Activated CD8-positive, alpha-beta T cell treated with anti-CD3 and anti-CD28 coated beads for 36 hours (primary cell): ENCODE results near the gene IRX3. TPM values are rescaled to one million over a fixed set of nuclear protein-coding genes. Genes with fewer than 3 reads are reported as not detected.

Source experiments
- ATAC-seq: fragments of 200-7000 bp; cut with Tn5 transposase; one replicate; pipeline ENCODE4 v1.10.0; 2021; ENCODE audit warnings: mild to moderate bottlenecking, moderate library complexity
- CTCF ChIA-PET: fragments of 350-600 bp; sonication (Branson Sonifier 250); formaldehyde crosslinking; loops from one replicate; lab custom pipeline; 2021; ENCODE audit warnings: antibody characterized with exemption; lab: Charles Lee
- POLR2A ChIA-PET: fragments of 350-600 bp; sonication (Branson Sonifier 250); formaldehyde crosslinking; loops from one replicate; lab custom pipeline; 2021; ENCODE audit warnings: antibody characterized with exemption; lab: Charles Lee
- DNase-seq: peaks from one replicate; pipeline ENCODE4 v3.0.0-alpha.2; 2020
- H3K27ac Mint-ChIP-seq: one replicate; pipeline ENCODE4 v1.8.0; 2021; ENCODE audit warnings: mild to moderate bottlenecking, mixed read lengths
- H3K27me3 Mint-ChIP-seq: one replicate; pipeline ENCODE4 v1.8.0; 2021; ENCODE audit warnings: mixed read lengths
- H3K36me3 Mint-ChIP-seq: one replicate; pipeline ENCODE4 v1.8.0; 2021; ENCODE audit warnings: low read depth, mixed read lengths
- H3K4me1 Mint-ChIP-seq: one replicate; pipeline ENCODE4 v1.8.0; 2021; ENCODE audit warnings: low read depth, mixed read lengths
- H3K4me3 Mint-ChIP-seq: one replicate; pipeline ENCODE4 v1.8.0; 2021; ENCODE audit warnings: mild to moderate bottlenecking, moderate library complexity, mixed read lengths
- H3K9me3 Mint-ChIP-seq: one replicate; pipeline ENCODE4 v1.8.0; 2021; ENCODE audit warnings: mixed read lengths
- intact Hi-C: fragments of 100-400 bp; cut with micrococcal nuclease; formaldehyde crosslinking; loops from one replicate; pipeline ENCODE4 v1.10.0; 2022
- total RNA-seq, 2 experiments: library from RNA; stranded (reverse); gene quantifications; one replicate each; pipeline ENCODE4 v1.2.3, GENCODE V29; 2021
- TF ChIP-seq, protein P1 (sequence below): fragments of 200-600 bp; IDR thresholded peaks from one replicate; pipeline ENCODE4 v1.8.0; 2022; ENCODE audit warnings: antibody characterized with exemption, mild to moderate bottlenecking

Gene IRX3
- total RNA-seq, 2 experiments from 2014 or later: not detected

DNA sequence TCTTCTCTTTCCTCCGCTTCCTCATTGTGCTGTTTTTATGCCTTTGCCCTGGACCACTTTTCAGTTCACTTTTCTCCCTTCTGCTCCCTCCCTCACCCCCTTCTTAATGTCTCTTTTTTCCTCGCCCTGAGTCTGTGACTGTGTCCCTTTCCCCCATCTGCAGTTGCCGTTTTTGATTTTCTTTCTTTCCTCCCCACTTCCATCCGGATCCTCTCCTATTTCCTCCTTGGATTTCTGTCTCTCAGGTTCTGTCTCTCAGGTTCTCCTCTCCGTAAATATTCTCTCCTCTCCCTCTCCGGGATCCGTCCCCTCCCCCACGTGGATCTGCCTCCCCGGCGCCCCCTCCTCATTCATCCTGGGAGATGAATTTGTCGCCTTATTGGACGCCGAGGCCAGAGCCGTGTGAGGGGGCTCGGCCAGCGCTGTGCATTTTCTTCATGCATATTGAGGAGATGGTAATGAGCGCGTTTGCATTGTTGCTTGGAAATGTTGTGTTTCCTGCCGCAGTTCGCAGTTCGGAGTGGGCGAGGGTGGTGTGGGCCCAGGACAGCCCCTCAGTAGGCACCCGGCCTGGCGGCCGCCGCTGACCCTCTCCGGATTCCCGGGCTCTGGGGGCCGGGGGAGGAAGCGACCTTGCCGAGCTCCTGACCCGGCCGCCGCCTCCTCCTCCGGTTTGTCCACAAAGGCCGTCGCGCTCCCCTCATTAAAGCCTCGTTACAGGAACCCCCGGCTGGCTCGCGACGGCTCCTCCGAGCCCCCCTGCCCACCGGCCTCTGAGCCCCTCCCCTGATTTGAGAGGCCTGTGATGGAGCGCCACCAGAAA, 4.5 kb upstream of the IRX3 start:
- ChIA-PET CTCF (interaction anchor here (1.5 to 2.0 kb wide), 2 partner anchors 8 to 666 kb away, joined by 3 to 6 read pairs; no protein-coding TSS in a partner anchor), POLR2A (no interaction called here)
- Mint-ChIP-seq H3K27ac (no peak overlapping the region), H3K4me1 (peaks cover 12% of the 10 kb centered on the region), H3K36me3 (peaks cover 3% of the 10 kb centered on the region), H3K4me3 (no peak overlapping the region), H3K27me3 (peaks cover 66% of the 10 kb centered on the region), H3K9me3 (peaks cover 2% of the 10 kb centered on the region)
- intact Hi-C loops: no loop called here
- TF ChIP-seq, protein P1, sequence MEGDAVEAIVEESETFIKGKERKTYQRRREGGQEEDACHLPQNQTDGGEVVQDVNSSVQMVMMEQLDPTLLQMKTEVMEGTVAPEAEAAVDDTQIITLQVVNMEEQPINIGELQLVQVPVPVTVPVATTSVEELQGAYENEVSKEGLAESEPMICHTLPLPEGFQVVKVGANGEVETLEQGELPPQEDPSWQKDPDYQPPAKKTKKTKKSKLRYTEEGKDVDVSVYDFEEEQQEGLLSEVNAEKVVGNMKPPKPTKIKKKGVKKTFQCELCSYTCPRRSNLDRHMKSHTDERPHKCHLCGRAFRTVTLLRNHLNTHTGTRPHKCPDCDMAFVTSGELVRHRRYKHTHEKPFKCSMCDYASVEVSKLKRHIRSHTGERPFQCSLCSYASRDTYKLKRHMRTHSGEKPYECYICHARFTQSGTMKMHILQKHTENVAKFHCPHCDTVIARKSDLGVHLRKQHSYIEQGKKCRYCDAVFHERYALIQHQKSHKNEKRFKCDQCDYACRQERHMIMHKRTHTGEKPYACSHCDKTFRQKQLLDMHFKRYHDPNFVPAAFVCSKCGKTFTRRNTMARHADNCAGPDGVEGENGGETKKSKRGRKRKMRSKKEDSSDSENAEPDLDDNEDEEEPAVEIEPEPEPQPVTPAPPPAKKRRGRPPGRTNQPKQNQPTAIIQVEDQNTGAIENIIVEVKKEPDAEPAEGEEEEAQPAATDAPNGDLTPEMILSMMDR: no peak
- DNase-seq (no peak), ATAC-seq (no peak)

DNA sequence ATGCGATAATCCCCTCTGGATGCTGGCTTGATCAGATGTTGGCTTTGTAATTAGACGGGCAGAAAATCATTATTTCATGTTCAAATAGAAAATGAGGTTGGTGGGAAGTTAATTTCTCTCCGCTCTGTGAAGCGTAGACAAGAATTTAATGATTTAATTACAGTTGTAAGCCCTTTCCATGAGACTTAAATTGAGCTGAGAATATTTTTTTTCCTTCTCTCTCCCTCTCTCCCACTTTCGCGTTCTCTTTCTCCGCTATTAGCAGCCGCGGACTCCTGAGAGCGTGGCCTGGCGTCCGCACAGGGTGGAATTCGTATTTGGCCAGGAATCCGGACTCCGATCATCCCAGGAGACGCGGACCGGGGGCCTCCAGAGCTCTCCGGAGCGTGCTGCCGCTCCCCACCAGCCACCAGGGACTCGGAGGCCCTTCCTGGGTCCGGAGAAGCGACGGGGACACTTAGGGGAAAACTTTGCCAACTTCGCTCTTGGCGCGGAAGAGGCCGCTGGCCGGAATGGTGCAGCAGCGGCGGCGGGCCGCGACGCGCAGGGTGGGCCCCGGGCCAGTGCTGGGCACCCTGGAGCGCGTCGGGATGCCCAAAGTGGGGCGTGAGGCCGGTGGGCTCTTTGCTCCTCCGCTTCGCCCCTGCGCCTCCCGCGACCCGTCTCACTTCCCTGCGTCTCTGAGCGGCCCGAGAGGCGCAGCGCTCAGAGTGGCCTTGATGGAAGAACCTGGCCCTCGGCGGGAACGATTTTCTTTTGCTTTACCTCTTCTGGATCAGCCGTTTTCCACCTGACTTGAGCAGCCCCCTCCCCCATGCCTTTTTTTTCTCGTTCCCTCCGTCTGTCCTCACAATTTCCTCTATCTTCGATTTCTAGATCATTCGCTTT, 3.6 kb upstream of the IRX3 start:
- H3K36me3 Mint-ChIP-seq: peaks cover 3% of the 10 kb centered on the region
- peaks cover 68% of the 10 kb centered on the region for H3K27me3 Mint-ChIP-seq
- POLR2A ChIA-PET: no interaction called here

DNA sequence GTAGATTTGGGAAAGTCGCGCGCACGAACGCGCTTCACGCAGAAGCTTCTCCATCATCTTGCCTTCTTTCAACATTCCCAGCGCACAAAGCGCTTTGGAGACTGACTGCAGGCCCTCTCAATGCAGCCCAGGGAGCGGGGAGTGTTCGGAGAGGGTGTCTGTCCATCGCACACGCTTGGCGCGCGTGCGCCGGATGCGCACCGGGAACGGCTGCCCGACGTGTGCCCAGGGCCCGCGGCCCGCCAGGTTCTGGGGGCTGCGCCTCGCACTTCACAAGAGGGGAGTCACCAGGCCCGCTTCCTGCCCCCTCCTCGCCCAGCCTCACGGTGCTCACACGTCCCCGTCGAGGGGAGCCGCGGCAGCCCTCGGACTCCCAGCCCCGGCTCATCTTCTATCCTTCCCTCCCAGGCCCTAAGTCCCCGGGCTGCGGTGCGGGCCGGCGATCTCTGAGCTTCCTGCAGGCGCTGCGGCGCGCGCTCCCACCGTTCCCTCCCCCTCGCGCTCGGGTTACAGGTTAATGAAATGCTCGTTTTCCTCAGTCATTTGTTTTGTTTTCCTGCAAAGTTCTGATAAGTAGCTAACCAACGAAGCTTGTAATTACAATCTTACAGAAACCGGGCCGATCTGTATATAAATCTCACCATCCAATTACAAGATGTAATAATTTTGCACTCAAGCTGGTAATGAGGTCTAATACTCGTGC, 2.8 kb upstream of the IRX3 start:
- ATAC-seq (no peak), DNase-seq (no peak)
- no peaks in the 10 kb centered on the region for H3K9me3 Mint-ChIP-seq
- peaks cover 71% of the 10 kb centered on the region for H3K27me3 Mint-ChIP-seq
- ChIA-PET POLR2A (no interaction called here), CTCF (no interaction called here)
- peaks cover 3% of the 10 kb centered on the region for H3K36me3 Mint-ChIP-seq
- intact Hi-C loops: loop anchor here (5.0 kb wide), 1 partner anchor 648 kb away; no protein-coding TSS in a partner anchor
- H3K4me3 Mint-ChIP-seq: no peak overlapping the region
- TF ChIP-seq, protein P1: no peak
- no peak overlapping the region for H3K27ac Mint-ChIP-seq
- H3K4me1 Mint-ChIP-seq: peaks cover 17% of the 10 kb centered on the region

More for the DNA sequence above, 3.6 kb upstream of the IRX3 start:
- DNase-seq (no peak), ATAC-seq (no peak)
- CTCF ChIA-PET: no interaction called here
- H3K4me1 Mint-ChIP-seq: peaks cover 14% of the 10 kb centered on the region
- H3K27ac Mint-ChIP-seq: no peak overlapping the region
- intact Hi-C loops: loop anchor here (5.0 kb wide), 1 partner anchor 647 kb away; no protein-coding TSS in a partner anchor
- H3K4me3 Mint-ChIP-seq: no peak overlapping the region
- TF ChIP-seq, protein P1: no peak
- H3K9me3 Mint-ChIP-seq: no peaks in the 10 kb centered on the region

GRCh38 chr16:54288835-54289241, 2.3 kb upstream of the IRX3 start:
- H3K9me3 Mint-ChIP-seq: no peaks in the 10 kb centered on the region
- DNase-seq (no peak), ATAC-seq (no peak)
- peaks cover 69% of the 10 kb centered on the region for H3K27me3 Mint-ChIP-seq
- H3K4me1 Mint-ChIP-seq: peaks cover 17% of the 10 kb centered on the region
- H3K27ac Mint-ChIP-seq: no peak overlapping the region
- TF ChIP-seq, protein P1: no peak
- no peak overlapping the region for H3K4me3 Mint-ChIP-seq
- POLR2A ChIA-PET: no interaction called here
- H3K36me3 Mint-ChIP-seq: peaks cover 3% of the 10 kb centered on the region
- intact Hi-C loops: loop anchor here (5.0 kb wide), 1 partner anchor 648 kb away; no protein-coding TSS in a partner anchor
- CTCF ChIA-PET: no interaction called here
